Measurements from ENCODE around the gene ZFX.

The ZFX gene

GRCh38 chrX:24203072-24203808 is 53.7 kb downstream of the ZFX start:
- TF ChIP-seq CTCF (IDR thresholded peaks at IDR 0.05; ENCODE audit: extremely low read depth, insufficient read depth, missing control alignments), result no peak
- in situ Hi-C loops (cut with MboI; ENCODE audit: low pct_unique_long_range_greater_than_20kb, low sequenced_read_pairs, unreplicated experiment), result no loop called here
- no peak for DNase-seq (ENCODE audit: low spot score)

GRCh38 chrX:24204331-24204730 is 54.8 kb downstream of the ZFX start:
- in situ Hi-C loops (cut with MboI; ENCODE audit: low pct_unique_long_range_greater_than_20kb, low sequenced_read_pairs, unreplicated experiment), result no loop called here
- TF ChIP-seq CTCF (IDR thresholded peaks at IDR 0.05; ENCODE audit: extremely low read depth, insufficient read depth, missing control alignments), result no peak
- no peak for DNase-seq (ENCODE audit: low spot score)

DNA sequence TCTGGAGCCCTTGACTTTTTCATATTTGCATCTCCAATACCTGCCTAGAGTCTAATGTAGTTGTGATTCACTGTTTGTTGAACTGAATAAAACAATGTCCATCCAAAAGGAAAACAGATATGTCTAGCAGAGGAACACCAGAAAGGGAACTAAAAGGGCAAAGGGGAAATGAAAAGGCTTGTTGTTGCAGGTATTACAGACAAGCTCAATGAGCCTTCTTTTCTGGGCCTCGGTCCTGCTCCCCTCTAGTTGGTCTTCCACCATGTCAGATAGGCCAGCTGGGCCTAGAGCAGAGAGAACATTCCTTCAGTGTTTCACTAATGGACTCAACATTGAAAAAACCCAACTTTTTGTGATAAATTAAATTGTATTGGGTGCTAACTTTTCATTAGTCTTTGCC is 55.4 kb downstream of the ZFX start:
- no peak for TF ChIP-seq CTCF (IDR thresholded peaks at IDR 0.05; ENCODE audit: extremely low read depth, insufficient read depth, missing control alignments)
- no peak for DNase-seq (ENCODE audit: low spot score)
- in situ Hi-C loops (cut with MboI; ENCODE audit: low pct_unique_long_range_greater_than_20kb, low sequenced_read_pairs, unreplicated experiment), result no loop called here

GRCh38 chrX:24207826-24208225 is 58.3 kb downstream of the ZFX start:
- DNase-seq (ENCODE audit: low spot score), result no peak
- TF ChIP-seq CTCF (IDR thresholded peaks at IDR 0.05; ENCODE audit: extremely low read depth, insufficient read depth, missing control alignments), result no peak
- in situ Hi-C loops (cut with MboI; ENCODE audit: low pct_unique_long_range_greater_than_20kb, low sequenced_read_pairs, unreplicated experiment), result no loop called here

DNA sequence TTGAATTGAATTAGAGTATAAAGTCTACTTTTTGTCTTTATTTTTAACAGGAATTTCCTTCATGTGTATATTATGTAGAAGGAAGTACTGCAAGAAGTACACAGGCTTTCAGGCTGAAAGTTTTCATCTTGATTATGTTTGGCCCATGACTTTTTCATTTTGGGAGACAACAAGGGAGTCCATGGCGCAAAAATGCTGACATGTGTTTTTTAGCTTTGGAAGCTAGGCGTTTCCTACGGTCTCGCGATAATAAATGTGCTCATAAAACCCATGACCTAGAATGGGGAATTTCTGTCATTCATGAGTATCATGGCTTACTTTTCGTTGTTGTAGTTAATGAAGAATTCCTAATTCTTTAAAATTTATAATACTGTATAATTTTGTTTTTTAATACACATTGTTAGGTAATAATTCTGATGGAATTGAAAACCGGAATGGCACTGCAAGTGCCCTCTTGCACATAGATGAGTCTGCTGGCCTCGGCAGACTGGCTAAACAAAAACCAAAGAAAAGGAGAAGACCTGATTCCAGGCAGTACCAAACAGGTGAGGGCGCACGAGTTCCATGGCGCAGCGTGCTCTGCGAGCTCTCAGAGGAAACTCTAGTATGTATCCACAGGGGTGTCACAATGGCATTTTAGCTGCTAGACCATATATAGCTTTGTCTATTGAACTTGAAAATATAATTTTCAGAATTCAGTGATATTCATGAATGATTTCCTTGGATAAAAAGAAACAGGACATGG is 59.1 kb downstream of the ZFX start:
- in situ Hi-C loops (cut with MboI; ENCODE audit: low pct_unique_long_range_greater_than_20kb, low sequenced_read_pairs, unreplicated experiment), result no loop called here
- TF ChIP-seq CTCF (IDR thresholded peaks at IDR 0.05; ENCODE audit: extremely low read depth, insufficient read depth, missing control alignments), result no peak
- no peak for DNase-seq (ENCODE audit: low spot score)

GRCh38 chrX:24210190-24210589 is 60.7 kb downstream of the ZFX start:
- in situ Hi-C loops (cut with MboI; ENCODE audit: low pct_unique_long_range_greater_than_20kb, low sequenced_read_pairs, unreplicated experiment), result no loop called here
- no peak for TF ChIP-seq CTCF (IDR thresholded peaks at IDR 0.05; ENCODE audit: extremely low read depth, insufficient read depth, missing control alignments)
- DNase-seq (ENCODE audit: low spot score), result no peak

Data from GM13977 (cell line).